Stimulated activated CD4-positive, alpha-beta T cell treated with anti-CD3 and anti-CD28 coated beads, TNF-alpha, amount 100 ng/mL, for 24 hours (primary cell): Measurements from ENCODE around the gene KPNB1.
A peak's percentile ranks its signal among the peaks of the same experiment; 100 is the strongest.
"Not testable (repeated sequence)": the region's sequence is repeated elsewhere in the genome, so short reads cannot be mapped to it uniquely, and the experiment has no call there.

Experiments used
- DNase-seq, 3 experiments: peaks; one replicate each; pipeline ENCODE4 v3.0.0-alpha.2; 2020; ENCODE audit warnings: low read depth in 3 of 3

The KPNB1 gene

GRCh38 chr17:47676510-47677165 lies 26.9 kb downstream of the KPNB1 start:
- no peak for DNase-seq

- DNase-seq = no peak
Measured at GRCh38 chr17:47678196-47678595, 28.5 kb downstream of the KPNB1 start.

GRCh38 chr17:47682138-47682537 lies 32.4 kb downstream of the KPNB1 start:
- no peak for DNase-seq

- not testable (repeated sequence) for DNase-seq
Measured at GRCh38 chr17:47682727-47683126, 33.0 kb downstream of the KPNB1 start.

- no peak for DNase-seq
Measured at GRCh38 chr17:47684025-47684424, 34.3 kb downstream of the KPNB1 start.

GRCh38 chr17:47684535-47685193 lies 34.9 kb downstream of the KPNB1 start:
- DNase-seq = no peak

GRCh38 chr17:47685556-47686275 lies 36.0 kb downstream of the KPNB1 start:
- no peak for DNase-seq

- DNase-seq = no peak
Measured at GRCh38 chr17:47686276-47686635, 36.5 kb downstream of the KPNB1 start.

GRCh38 chr17:47686664-47687327 lies 37.1 kb downstream of the KPNB1 start:
- DNase-seq = no peak

- DNase-seq = no peak
Measured at GRCh38 chr17:47687328-47687690, 37.6 kb downstream of the KPNB1 start.

- DNase-seq = no peak
Measured at GRCh38 chr17:47687748-47688147, 38.0 kb downstream of the KPNB1 start.

- no peak for DNase-seq
Measured at GRCh38 chr17:47690121-47690520, 40.4 kb downstream of the KPNB1 start.

- no peak for DNase-seq
Measured at GRCh38 chr17:47692137-47692894, 42.6 kb downstream of the KPNB1 start.

- DNase-seq = no peak
Measured at GRCh38 chr17:47692895-47693730, 43.4 kb downstream of the KPNB1 start.

- DNase-seq = peak in 1 of 3 experiments; percentile 56
Measured at GRCh38 chr17:47693731-47694580, 44.2 kb downstream of the KPNB1 start, which contains the start of gene TBKBP1. TBKBP1 (plus strand) TSS chr17:47694161; CDS start chr17:47696113, 1,952 bp downstream.

- DNase-seq = peak in 1 of 3 experiments; percentile 60
Measured at GRCh38 chr17:47694581-47695428, 45.1 kb downstream of the KPNB1 start.

- no peak for DNase-seq
Measured at GRCh38 chr17:47695429-47696376, 46.0 kb downstream of the KPNB1 start.
